LNCAP (cell line): ENCODE data around the gene SEPTIN8.
A peak's percentile ranks its signal among the peaks of the same experiment; 100 is the strongest.

Experiments used
- TF ChIP-seq, protein P1 (sequence below): fragments of 450-650 bp; IDR thresholded peaks from 2 replicates; pipeline ENCODE4 v1.5.1; 2017; ENCODE audit warnings: mild to moderate bottlenecking

SEPTIN8 gene

DNA sequence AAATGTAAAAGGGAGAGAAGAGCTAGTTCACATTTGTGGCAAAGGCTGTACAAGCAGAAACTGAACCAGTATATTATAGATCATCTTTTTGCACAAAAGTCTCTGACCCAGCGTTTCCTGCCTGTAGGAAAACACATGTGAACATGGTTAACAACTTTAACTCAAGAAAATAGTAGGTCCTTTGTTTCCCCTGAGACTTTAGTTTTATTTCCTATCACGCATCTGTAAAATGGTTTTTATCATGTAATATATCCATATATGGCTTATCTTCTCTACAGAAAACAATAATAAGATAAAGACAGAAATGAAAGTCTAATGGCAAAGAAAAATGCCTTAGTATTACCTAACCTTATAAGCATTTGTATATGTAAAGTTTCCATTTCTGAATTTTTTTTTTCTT is 42.4 kb downstream of the SEPTIN8 start:
- TF ChIP-seq, protein P1, sequence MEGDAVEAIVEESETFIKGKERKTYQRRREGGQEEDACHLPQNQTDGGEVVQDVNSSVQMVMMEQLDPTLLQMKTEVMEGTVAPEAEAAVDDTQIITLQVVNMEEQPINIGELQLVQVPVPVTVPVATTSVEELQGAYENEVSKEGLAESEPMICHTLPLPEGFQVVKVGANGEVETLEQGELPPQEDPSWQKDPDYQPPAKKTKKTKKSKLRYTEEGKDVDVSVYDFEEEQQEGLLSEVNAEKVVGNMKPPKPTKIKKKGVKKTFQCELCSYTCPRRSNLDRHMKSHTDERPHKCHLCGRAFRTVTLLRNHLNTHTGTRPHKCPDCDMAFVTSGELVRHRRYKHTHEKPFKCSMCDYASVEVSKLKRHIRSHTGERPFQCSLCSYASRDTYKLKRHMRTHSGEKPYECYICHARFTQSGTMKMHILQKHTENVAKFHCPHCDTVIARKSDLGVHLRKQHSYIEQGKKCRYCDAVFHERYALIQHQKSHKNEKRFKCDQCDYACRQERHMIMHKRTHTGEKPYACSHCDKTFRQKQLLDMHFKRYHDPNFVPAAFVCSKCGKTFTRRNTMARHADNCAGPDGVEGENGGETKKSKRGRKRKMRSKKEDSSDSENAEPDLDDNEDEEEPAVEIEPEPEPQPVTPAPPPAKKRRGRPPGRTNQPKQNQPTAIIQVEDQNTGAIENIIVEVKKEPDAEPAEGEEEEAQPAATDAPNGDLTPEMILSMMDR: no peak

DNA sequence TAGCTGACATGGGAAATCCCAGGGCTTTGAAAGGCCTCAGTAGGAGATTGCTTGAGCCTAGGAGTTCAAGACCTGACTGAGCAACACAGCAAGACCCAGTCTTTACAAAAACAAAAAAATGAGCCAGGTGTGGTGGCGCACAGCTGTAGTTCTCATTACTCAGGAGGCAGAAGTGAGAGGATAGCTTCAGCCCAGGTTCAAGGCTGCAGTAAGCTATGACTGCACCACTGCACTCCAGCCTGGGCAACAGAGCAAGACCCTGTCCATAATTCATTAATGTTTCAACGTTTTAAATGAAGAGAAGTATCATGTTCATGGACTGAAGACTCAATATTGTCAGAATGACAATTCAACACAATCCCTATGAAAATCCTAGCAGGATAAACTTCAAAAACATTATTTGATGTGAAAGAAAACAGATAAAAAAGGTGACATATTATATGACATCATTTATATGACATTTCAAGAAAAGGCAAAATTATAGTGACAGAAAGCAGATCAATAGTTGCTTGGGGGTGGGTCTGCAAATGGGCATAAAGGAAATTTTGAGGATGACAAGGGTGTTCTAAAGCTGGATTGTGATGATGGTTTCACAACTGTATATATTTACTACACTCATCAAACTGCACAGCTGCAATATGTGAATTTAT is 43.4 kb downstream of the SEPTIN8 start:
- TF ChIP-seq, protein P1: no peak

DNA sequence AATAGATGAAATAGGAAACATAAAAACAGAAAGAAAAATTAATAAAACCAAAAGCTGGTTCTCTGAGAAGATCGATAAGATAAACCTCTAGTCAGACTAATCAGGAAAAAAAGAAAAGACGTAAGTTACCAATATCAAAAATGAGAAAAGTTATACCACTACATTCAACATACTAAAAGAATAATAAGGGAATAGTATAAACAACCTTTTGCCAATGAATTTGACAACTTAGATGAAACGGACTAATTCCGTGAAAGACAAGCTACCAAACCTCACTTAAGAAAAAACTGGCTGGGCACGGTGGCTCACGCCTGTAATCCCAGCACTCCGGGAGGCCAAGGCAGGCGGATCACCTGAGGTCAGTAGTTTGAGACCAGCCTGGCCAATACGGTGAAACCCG is 47.1 kb downstream of the SEPTIN8 start:
- TF ChIP-seq, protein P1: no peak

DNA sequence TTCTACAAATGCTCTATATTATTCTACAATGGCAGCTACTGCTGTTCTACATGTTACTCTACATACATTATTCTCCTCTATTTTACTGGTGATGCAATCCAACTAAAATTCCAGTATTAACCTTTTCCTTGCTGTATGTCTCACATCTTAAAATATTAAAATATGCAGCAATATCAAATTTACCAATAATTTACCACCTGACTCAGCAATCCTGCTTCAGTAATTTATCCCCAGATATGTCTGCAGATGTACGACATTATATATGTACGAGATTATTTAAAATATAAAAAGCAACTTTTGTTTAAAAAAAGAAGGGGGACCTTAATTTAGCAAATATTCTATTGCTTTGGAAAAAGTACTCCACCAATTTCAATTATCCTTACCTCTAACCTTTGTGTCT is 51.3 kb downstream of the SEPTIN8 start:
- TF ChIP-seq, protein P1: no peak

DNA sequence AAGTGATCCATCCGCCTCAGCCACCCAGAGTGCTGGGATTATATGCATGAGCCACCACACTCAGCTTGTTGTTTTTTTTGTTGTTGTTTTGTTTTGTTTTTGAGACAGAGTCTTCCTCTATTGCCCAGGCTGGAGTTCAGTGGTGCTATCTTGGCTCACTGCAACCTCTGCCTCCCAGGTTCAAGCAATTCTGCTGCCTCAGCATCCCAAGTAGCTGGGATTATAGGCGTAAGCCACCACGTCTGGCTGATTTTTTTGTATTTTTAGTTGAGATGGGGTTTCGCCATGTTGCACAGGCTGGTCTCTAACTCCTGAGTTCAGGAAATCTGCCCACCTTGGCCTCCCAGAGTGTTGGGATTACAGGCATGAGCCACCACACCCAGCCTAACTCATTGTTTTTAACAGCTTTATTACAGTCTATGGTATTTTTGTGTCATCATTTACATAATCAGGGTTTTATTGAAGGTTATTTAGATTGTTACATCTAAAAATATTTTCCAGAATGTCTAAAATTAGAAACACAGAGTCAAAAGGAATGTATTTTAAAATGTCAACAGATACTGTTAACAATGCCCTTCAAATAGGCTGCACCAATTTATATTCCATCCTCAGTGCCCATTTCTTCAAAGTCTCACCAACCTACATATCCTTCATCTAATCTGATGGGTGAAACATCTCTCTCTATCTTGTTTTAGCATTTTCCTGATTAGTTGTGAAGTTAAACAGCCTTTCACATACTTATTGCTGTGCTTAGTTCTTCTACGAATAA is 58.3 kb downstream of the SEPTIN8 start:
- TF ChIP-seq, protein P1: no peak

DNA sequence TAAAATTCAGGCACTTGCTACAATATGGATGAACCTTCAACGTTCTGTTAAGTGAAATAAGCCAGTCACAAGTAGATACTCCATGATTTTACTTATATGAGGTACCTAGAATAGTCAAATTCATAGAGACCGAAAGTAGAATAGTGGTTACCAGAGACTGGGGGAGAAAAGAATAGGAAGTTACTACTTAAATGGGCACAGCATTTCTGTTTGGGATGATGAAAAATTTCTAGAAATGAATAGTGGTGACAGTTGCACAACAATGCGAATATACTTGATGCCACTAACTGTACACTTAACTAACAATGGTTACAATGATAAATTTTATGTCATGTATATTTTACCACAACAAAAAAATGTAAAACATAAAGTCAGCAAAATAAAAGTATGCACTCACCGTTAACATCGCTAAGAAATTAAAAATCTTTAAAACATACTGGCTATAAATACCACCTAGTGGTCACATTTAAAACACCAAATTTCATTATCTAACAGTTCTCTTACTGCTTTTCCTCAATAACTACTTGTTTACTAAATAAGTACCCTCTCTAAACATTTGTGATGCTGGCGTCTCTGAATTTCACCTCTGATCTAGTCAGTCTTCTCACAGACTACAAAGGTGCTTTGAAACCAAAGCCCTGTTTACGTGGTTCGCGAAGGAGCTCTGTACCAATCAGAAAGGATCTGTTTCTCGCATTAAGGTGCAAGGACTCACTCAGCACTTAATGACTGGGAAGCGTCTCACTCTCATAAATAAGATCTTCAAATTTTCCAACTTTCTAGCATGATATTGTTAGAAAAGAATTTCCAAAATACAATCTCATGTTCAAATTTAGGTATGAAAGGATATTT is 62.4 kb downstream of the SEPTIN8 start:
- TF ChIP-seq, protein P1: peak; percentile 47; the same call in 1 of the 2 replicates

DNA sequence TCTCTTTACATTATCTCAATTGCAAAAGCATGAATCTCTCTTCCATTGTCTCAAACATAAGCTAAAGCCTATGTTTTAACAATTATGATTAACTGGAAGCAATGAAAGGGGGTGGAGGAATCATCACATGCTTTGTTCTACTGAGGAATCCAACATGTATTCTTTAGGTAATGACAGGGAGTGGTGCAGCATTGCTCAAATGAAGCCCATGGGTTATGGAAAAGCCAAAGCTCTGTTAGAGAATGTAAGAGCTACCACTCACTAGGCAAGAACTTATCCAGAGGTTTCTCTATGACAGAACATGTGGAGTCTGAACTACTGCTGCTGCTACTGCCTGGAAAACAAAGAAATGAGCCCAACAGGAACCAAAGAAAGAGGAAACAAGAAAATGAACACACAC is 68.4 kb downstream of the SEPTIN8 start:
- TF ChIP-seq, protein P1: no peak
